ENCODE measurements around the gene CTBP2. TPM values are rescaled to one million over a fixed set of nuclear protein-coding genes. Genes with fewer than 3 reads are reported as not detected.

CTBP2 gene
- total RNA-seq, 1 donor from 2014 or later = 0.23 TPM

- intact Hi-C loops (cut with micrococcal nuclease) = no loop called here
Measured at GRCh38 chr10:124983321-124983720, 177.0 kb downstream of the CTBP2 start.

- intact Hi-C loops (cut with micrococcal nuclease) = no loop called here
Measured at GRCh38 chr10:124978376-124978725, 182.0 kb downstream of the CTBP2 start.

GRCh38 chr10:124977648-124978375, 182.6 kb downstream of the CTBP2 start:
- intact Hi-C loops (cut with micrococcal nuclease) = no loop called here

DNA sequence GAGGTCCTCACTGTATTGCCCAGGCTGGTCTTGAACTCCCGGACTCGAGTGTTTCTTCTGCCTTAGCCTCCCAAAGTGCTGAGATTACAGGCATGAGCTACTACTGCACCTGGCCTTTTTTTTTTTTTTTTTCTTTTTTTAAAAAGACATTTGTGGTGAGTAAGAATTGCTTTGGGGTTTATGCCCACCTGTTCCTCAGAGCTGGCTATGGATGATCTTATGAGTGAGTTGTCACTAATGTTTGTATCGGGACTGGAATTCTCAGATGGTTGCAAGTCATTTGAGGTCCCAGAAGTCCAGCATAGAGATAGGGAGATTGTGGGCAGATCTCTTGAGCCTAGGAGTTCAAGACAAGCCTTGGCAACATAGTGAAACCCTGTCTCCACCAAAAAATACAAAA, 183.2 kb downstream of the CTBP2 start:
- intact Hi-C loops (cut with micrococcal nuclease) = no loop called here

DNA sequence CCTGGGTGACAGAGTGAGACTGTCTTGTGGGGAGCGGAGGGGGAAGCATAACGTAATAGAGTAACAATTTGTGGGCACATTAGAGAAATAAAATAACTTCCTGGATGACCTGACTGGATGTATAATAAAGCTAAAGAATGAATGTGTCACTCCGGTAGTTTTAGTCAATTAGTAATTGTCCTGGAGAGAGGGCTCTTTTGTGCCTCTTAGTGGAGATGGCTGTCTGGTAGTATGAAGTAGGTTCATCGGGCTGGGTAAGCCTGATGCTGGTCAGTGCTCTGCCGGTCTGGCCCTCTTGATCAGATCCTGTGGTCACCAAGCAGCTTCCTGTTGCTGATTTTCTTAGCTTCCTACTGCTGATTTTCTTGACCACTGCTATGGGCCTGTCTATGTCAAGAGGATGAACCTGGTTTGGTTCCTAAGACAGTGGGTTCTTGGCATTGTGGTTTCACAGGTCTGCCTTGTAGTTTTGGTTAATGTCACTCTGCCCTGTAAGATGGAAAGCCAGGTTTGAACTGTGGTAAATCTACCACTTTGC, 184.3 kb downstream of the CTBP2 start:
- intact Hi-C loops (cut with micrococcal nuclease) = no loop called here

- intact Hi-C loops (cut with micrococcal nuclease) = no loop called here
Measured at GRCh38 chr10:124974131-124974530, 186.2 kb downstream of the CTBP2 start.

GRCh38 chr10:124972637-124973036, 187.7 kb downstream of the CTBP2 start:
- intact Hi-C loops (cut with micrococcal nuclease) = no loop called here

DNA sequence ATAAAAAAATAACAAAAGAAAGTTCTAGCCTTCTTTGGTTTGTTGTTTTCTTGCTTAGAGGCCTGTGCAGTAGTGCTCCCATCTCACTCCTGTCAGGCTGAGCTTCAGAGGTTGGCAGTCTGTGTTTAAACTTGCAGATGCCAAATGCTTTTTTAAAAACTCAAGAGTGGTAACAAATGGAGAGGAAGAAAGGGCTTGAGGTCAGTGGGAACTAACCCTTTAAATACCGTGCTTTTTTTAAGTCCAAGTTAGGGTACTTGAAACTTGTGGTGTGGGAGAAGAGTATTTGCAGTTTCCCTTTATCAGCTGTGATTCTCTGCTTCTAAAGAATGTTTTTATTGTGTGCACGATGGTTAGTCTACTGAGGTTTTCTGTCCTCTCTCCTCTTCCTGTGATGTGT, 189.1 kb downstream of the CTBP2 start:
- intact Hi-C loops (cut with micrococcal nuclease) = no loop called here

GRCh38 chr10:124967255-124967654, 193.1 kb downstream of the CTBP2 start:
- intact Hi-C loops (cut with micrococcal nuclease) = no loop called here

- intact Hi-C loops (cut with micrococcal nuclease) = no loop called here
Measured at GRCh38 chr10:124966008-124966407, 194.4 kb downstream of the CTBP2 start.

- intact Hi-C loops (cut with micrococcal nuclease) = no loop called here
Measured at GRCh38 chr10:124963866-124964720, 196.3 kb downstream of the CTBP2 start.

DNA sequence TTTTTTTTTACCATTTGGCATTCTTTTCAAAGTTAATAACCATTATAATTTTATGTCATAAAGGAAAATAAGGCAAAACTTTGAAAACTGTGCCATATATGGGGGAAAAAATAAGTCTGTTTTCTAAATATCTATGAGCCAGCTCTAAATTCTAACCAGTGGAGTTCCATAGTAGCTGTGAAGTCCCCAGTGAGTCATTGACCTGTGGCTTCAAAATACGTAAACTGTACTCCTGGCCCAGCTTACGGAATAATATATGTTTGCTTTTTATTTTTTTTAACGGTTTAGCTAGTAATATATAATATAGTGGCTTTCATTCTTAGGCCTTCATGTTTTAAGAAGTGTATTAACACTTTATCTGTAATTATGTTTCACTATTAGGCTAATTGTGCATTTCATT, 197.9 kb downstream of the CTBP2 start:
- intact Hi-C loops (cut with micrococcal nuclease) = no loop called here

GRCh38 chr10:124961248-124961570, 199.2 kb downstream of the CTBP2 start:
- intact Hi-C loops (cut with micrococcal nuclease) = no loop called here

DNA sequence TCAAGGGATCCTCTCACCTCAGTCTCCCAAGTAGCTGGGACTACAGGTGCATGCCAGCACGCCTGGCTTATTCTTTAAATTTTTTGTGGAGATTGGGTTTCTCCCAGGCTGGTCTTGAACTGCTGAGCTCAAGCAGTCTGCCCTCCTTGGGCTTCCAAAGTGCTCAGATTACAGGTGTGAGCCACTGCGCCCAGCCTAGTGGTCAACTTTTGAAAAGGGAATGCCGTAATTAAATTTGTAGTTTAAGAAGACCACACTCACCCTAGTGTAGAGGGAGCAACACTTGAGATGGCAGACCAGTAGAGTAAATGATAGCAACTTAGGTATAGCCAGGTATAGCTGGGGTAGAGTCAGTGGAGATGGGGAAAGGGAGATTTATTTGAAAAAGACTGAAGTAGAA, 200.8 kb downstream of the CTBP2 start:
- intact Hi-C loops (cut with micrococcal nuclease) = no loop called here

GRCh38 chr10:124957404-124957947, 202.9 kb downstream of the CTBP2 start:
- intact Hi-C loops (cut with micrococcal nuclease) = no loop called here

GRCh38 chr10:124956764-124957163, 203.6 kb downstream of the CTBP2 start:
- intact Hi-C loops (cut with micrococcal nuclease) = no loop called here

GRCh38 chr10:124955868-124956267, 204.5 kb downstream of the CTBP2 start:
- intact Hi-C loops (cut with micrococcal nuclease) = no loop called here

DNA sequence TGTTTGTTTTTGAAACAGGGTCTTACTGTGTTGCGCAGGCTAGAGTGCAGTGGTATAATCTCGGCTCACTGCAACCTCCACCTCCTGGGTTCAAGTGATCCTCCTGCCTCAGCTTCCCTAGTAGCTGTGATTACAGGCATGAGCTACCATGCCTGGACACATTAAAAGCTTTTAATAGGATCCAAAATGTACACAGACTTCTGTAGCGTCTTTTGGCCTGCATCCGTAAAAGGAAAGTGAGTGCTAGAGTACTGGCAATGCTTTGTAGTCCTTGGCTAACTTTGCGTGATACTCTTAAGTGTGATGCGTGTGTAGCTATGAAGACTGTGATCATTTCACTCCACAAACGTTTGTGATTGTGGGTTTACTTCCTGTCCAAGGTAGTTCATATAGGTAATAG, 205.1 kb downstream of the CTBP2 start:
- intact Hi-C loops (cut with micrococcal nuclease) = no loop called here

GRCh38 chr10:124953421-124953820, 206.9 kb downstream of the CTBP2 start:
- intact Hi-C loops (cut with micrococcal nuclease) = no loop called here

- intact Hi-C loops (cut with micrococcal nuclease) = no loop called here
Measured at GRCh38 chr10:124952123-124952522, 208.2 kb downstream of the CTBP2 start.

- intact Hi-C loops (cut with micrococcal nuclease) = no loop called here
Measured at GRCh38 chr10:124949543-124949942, 210.8 kb downstream of the CTBP2 start.

- intact Hi-C loops (cut with micrococcal nuclease) = no loop called here
Measured at GRCh38 chr10:124946945-124947344, 213.4 kb downstream of the CTBP2 start.
